Esophagus muscularis mucosa (tissue), 4 donors: Measurements from ENCODE around the gene NTN1. TPM values are rescaled to one million over a fixed set of nuclear protein-coding genes. Genes with fewer than 3 reads are reported as not detected.

Source experiments
- DNase-seq: peaks from one replicate; pipeline ENCODE4 v3.0.0-alpha.2; 2017; ENCODE audit errors: extremely low spot score
- H3K27ac ChIP-seq, 4 donors: fragments of 200-600 bp; sonication (generic); replicated peaks in 1 of 4; 1 replicate in 3 of 4; 2 replicates in 1 of 4; pipeline ENCODE4 v1.5.1; 2016 to 2019; ENCODE audit warnings: mild to moderate bottlenecking in 1 of 4
- H3K27me3 ChIP-seq, 4 donors: fragments of 200-600 bp; sonication (generic); one replicate each; pipeline versions ENCODE4 v1.5.1 to v1.6.0; 2016 to 2019
- H3K36me3 ChIP-seq, 4 donors: fragments of 200-600 bp; sonication (generic); one replicate each; pipeline ENCODE4 v1.5.1; 2016 to 2019
- H3K4me1 ChIP-seq, 4 donors: fragments of 200-600 bp; sonication (generic); one replicate each; pipeline ENCODE4 v1.5.1; 2016 to 2019
- H3K4me3 ChIP-seq, 4 donors: fragments of 200-600 bp; sonication (generic); 1 replicate in 2 of 4; 2 replicates in 2 of 4; pipeline ENCODE4 v1.5.1; 2016 to 2019; ENCODE audit warnings: mild to moderate bottlenecking in 4 of 4, moderate library complexity in 1 of 4
- H3K9me3 ChIP-seq, 4 donors: fragments of 200-600 bp; sonication (generic); 1 replicate in 3 of 4; 2 replicates in 1 of 4; pipeline ENCODE4 v1.5.1; 2016 to 2019
- EP300 ChIP-seq: sonication (generic); formaldehyde crosslinking; IDR thresholded peaks from one replicate; pipeline ENCODE4 v1.6.1; 2017; ENCODE audit warnings: antibody characterized with exemption
- POLR2A ChIP-seq: fragments of 450-650 bp; IDR thresholded peaks from one replicate; pipeline ENCODE4 v1.6.1; 2017; ENCODE audit warnings: antibody characterized with exemption, moderate library complexity, mild to moderate bottlenecking, low read depth
- POLR2AphosphoS5 ChIP-seq, 2 donors: sonication (generic); formaldehyde crosslinking; IDR thresholded peaks; one replicate each; pipeline ENCODE4 v1.6.1; 2017; ENCODE audit warnings: antibody characterized with exemption in 2 of 2
- WGBS: methylation state at CpG from one replicate; pipeline ENCODE4 v1.1.5; 2018; 5-methylcytosine and 5-hydroxymethylcytosine counted together
- intact Hi-C: fragments of 100-400 bp; cut with DNase I; formaldehyde crosslinking; loops from one replicate; pipeline ENCODE4 v1.15.1; 2023
- total RNA-seq, 4 donors: library from RNA; depleted of rRNA; stranded (reverse); fragments of >200 nt; gene quantifications; one replicate each; pipeline versions ENCODE4 v1.1.0 to v1.2.1, GENCODE V29; 2016
- TF ChIP-seq, protein P1 (sequence below), 3 experiments: fragments of 200-600 bp in 2 of 3; fragments of 450-650 bp in 1 of 3; sonication (generic) in 2 of 3; IDR thresholded peaks; one replicate each; pipeline ENCODE4 v1.5.1; 2017 to 2019; ENCODE audit warnings: antibody characterized with exemption in 3 of 3, mild to moderate bottlenecking in 2 of 3, moderate library complexity in 1 of 3

The NTN1 gene
- total RNA-seq, 4 donors from 2014 or later, result 69.3 to 179 (median 117) TPM

DNA sequence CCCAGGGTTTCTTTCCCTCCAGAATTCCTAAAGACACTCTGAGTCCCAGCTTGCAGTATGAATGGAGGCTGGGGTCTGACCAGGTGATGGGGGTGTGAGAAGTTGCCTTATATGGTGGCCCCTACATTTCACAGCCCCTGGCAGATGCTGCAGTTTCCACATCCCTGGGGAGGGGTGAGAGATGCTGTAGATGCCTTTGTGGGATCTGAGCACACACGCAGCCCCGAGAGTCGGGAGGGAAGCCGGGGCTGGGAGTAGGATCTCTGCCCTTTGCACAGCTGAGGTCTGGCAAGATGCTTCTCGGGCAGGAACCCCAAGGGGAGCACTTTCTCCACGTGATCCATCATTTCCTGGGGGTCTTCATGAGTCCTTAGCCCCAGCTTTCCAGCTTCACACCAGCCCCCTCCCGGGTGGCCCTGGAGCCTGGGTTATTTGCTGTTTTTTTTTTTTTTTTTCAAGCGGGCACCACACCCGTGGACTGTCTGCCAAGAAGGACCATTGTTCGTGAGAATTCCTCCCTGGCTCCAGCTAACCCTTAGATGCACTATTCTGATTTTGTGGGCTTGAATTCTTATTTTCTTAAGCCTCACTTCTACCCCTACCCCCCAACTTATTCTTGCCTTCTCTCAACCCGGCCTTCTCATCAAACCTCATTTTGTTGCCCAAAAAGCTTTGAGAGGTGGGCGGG, 50.6 kb downstream of the NTN1 start:
- Histone ChIP-seq H3K27ac (peak overlapping the region; percentile 50 to 74 (median 70)), H3K4me1 (peaks cover 24 to 57% (median 46%) of the 10 kb centered on the region in 4 donors)
- intact Hi-C loops, result no loop called here

DNA sequence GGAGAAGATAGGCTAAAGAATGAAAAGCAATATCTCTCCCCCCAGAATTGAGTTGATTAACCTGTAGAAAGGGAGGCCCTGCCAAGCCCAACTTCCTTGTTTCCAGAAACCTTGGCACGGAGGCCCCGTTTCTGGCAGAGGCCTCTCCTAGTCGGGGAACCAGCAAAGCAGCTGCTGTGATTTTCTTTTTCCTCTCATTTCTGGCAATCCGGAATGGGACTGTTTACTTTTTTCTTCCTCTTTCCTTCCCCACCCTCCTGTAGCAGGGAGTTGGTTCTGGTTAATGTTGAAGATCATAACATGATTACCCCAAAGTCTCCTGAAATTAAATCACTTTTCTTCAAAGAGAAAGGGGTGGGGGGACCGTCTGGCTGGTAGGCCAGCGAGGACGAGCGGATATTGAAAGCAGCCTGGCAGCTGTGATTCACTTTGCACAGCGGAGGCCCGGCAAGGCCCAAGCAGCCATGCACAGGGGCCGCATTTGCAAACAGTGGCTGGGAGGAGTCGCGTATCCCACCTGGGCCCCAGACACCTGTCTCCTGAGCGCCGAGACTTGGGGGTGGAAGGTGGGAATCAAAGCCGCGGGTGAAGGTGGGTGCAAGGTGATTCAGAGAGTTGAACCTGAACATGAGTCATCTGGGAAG, 51.5 kb downstream of the NTN1 start:
- Histone ChIP-seq H3K9me3 (no peaks in the 10 kb centered on the region), H3K36me3 (no peaks in the 10 kb centered on the region), H3K4me3 (peak overlapping the region in 3 of 4 donors; percentile 3 to 28 (median 10)), H3K27ac (peak overlapping the region; percentile 50 to 74 (median 70)), H3K4me1 (peaks cover 24 to 62% (median 46%) of the 10 kb centered on the region in 4 donors), H3K27me3 (no peaks in the 10 kb centered on the region)
- WGBS, result 57% methylated on average over 17 of the region's 17 CpGs
- TF ChIP-seq POLR2AphosphoS5 (IDR thresholded peaks at IDR 0.05), result no peak
- TF ChIP-seq, protein P1, sequence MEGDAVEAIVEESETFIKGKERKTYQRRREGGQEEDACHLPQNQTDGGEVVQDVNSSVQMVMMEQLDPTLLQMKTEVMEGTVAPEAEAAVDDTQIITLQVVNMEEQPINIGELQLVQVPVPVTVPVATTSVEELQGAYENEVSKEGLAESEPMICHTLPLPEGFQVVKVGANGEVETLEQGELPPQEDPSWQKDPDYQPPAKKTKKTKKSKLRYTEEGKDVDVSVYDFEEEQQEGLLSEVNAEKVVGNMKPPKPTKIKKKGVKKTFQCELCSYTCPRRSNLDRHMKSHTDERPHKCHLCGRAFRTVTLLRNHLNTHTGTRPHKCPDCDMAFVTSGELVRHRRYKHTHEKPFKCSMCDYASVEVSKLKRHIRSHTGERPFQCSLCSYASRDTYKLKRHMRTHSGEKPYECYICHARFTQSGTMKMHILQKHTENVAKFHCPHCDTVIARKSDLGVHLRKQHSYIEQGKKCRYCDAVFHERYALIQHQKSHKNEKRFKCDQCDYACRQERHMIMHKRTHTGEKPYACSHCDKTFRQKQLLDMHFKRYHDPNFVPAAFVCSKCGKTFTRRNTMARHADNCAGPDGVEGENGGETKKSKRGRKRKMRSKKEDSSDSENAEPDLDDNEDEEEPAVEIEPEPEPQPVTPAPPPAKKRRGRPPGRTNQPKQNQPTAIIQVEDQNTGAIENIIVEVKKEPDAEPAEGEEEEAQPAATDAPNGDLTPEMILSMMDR (IDR thresholded peaks at IDR 0.05), result no peak
- TF ChIP-seq EP300, result no peak
- no peak for TF ChIP-seq POLR2A
- intact Hi-C loops, result no loop called here
- DNase-seq, result no peak

More for the DNA sequence above, 50.6 kb downstream of the NTN1 start:
- Histone ChIP-seq H3K4me3 (no peak overlapping the region), H3K9me3 (no peaks in the 10 kb centered on the region), H3K36me3 (no peaks in the 10 kb centered on the region), H3K27me3 (no peaks in the 10 kb centered on the region)
- TF ChIP-seq POLR2AphosphoS5 (IDR thresholded peaks at IDR 0.05), result no peak
- TF ChIP-seq POLR2A, result no peak
- TF ChIP-seq, protein P1 (IDR thresholded peaks at IDR 0.05), result no peak
- no peak for TF ChIP-seq EP300
- WGBS, result 61% methylated on average over 12 of the region's 12 CpGs
- DNase-seq, result no peak

DNA sequence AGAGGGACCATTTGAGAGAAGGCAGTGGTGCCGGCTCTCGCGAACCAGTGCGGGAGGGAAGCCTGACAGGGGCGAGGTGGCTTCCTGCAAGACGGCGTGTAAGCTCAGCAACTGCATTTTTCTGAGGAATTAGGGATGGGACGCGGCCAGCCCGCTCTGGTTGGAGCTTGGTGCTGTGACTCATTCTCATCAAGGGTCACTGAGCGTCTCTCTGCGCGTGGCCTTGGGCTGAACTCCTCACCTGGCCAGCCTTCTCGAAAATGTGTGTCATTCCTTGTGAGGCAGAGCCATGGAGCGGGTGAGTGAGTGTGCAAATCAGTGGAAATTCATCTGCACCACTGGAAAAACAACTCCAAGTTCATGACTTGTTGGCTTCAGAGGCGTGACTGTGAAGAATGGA, 52.8 kb downstream of the NTN1 start:
- intact Hi-C loops, result no loop called here
- Histone ChIP-seq H3K9me3 (no peaks in the 10 kb centered on the region), H3K27me3 (no peaks in the 10 kb centered on the region), H3K4me1 (peaks cover 24 to 62% (median 49%) of the 10 kb centered on the region in 4 donors), H3K4me3 (no peak overlapping the region), H3K36me3 (no peaks in the 10 kb centered on the region), H3K27ac (peak overlapping the region in 2 of 4 donors; percentile 69 to 71)
- no peak for TF ChIP-seq POLR2A
- TF ChIP-seq, protein P1 (IDR thresholded peaks at IDR 0.05), result no peak
- TF ChIP-seq POLR2AphosphoS5 (IDR thresholded peaks at IDR 0.05), result no peak
- no peak for TF ChIP-seq EP300
- no peak for DNase-seq
- 98% methylated on average over 13 of the region's 16 CpGs for WGBS

DNA sequence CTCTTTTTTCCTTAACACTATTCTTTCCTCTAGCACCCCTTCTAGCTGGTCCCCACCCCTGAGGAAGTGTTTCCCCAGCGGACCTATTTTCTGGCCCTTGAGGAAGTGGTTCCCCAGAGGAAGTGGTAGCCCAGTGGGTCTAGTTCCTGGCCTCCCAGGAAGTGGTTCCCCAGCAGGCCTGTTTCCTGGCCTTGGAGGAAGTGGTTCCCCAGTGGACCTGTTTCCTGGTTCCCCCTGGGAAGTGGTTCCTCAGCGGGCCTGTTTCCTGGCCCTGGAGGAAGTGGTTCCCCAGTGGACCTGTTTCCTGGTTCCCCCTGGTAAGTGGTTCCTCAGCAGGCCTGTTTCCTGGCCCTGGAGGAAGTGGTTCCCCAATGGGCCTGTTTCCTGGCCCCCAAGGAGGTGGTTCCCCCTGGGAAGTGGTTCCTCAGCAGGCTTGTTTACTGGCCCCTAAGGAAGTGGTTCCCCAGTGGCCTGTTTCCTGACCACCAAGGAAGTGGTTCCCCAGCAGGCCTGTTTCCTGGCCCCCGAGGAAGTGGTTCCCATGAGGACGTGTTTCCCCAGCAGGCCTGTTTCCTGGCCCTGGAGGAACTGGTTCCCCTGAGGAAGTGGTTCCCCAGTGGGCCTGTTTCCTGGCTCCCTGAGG, 58.3 kb downstream of the NTN1 start:
- no peak for DNase-seq
- peaks cover 0 to 48% (median 39%) of the 10 kb centered on the region in 4 donors for H3K4me1 ChIP-seq
- TF ChIP-seq EP300, result no peak
- no peak for TF ChIP-seq POLR2AphosphoS5 (IDR thresholded peaks at IDR 0.05)
- TF ChIP-seq, protein P1 (IDR thresholded peaks at IDR 0.05), result no peak
- TF ChIP-seq POLR2A, result no peak
- H3K9me3 ChIP-seq, result no peaks in the 10 kb centered on the region
- no peak overlapping the region for H3K27ac ChIP-seq
- H3K36me3 ChIP-seq, result no peaks in the 10 kb centered on the region
- WGBS, result 91% methylated on average over 1 of the region's 4 CpGs
- intact Hi-C loops, result no loop called here
- no peak overlapping the region for H3K4me3 ChIP-seq
- H3K27me3 ChIP-seq, result no peaks in the 10 kb centered on the region
